ENCODE data around the gene PSAP. TPM values are rescaled to one million over a fixed set of nuclear protein-coding genes. Genes with fewer than 3 reads are reported as not detected.

The PSAP gene
- total and polyA plus RNA-seq, 4 donors = 255 to 671 (median 472) TPM

- Histone ChIP-seq H3K36me3 (ENCODE audit: control insufficient read depth in 4 of 4, insufficient read depth in 3 of 4, low read depth in 1 of 4, low read length in 3 of 4) (peaks cover 15 to 45% (median 38%) of the 10 kb centered on the region in 4 donors), H3K9me3 (ENCODE audit: control insufficient read depth in 4 of 4, low read length in 3 of 4) (no peaks in the 10 kb centered on the region)
Observed at GRCh38 chr10:71832967-71833366, 18.1 kb downstream of the PSAP start.

GRCh38 chr10:71831646-71832552 lies 19.2 kb downstream of the PSAP start:
- DNase-seq (ENCODE audit: low spot score) = no peak
- H3K9ac ChIP-seq (ENCODE audit: low read depth in 1 of 2, low read length in 2 of 2) = no peak overlapping the region
- H3K36me3 ChIP-seq (ENCODE audit: control insufficient read depth in 4 of 4, insufficient read depth in 3 of 4, low read depth in 1 of 4, low read length in 3 of 4) = peaks cover 17 to 50% (median 41%) of the 10 kb centered on the region in 4 donors
- no peaks in the 10 kb centered on the region for H3K27me3 ChIP-seq (ENCODE audit: control insufficient read depth in 4 of 4, insufficient read depth in 4 of 4, low read length in 3 of 4)
- H3K4me3 ChIP-seq (ENCODE audit: low read depth in 1 of 3, low read length in 3 of 3) = no peak overlapping the region
- H3K27ac ChIP-seq (ENCODE audit: low read depth in 1 of 2, low read length in 2 of 2) = no peak overlapping the region
- no peaks in the 10 kb centered on the region for H3K9me3 ChIP-seq (ENCODE audit: control insufficient read depth in 4 of 4, low read length in 3 of 4)
- 95% methylated on average over 19 of the region's 19 CpGs for WGBS
- peaks cover 6 to 30% (median 20%) of the 10 kb centered on the region in 4 donors for H3K4me1 ChIP-seq (ENCODE audit: control insufficient read depth in 4 of 4, insufficient read depth in 4 of 4, low read length in 3 of 4)
- TF ChIP-seq RAD21 (IDR thresholded peaks at IDR 0.05) (no peak), HNF4A (conservative IDR thresholded peaks at IDR 0.05) (no peak), ATF3 (IDR thresholded peaks at IDR 0.05) (no peak), TAF1 (conservative IDR thresholded peaks at IDR 0.05) (no peak), FOXA2 (IDR thresholded peaks at IDR 0.05) (no peak), RXRA (IDR thresholded peaks at IDR 0.05) (no peak), EGR1 (IDR thresholded peaks at IDR 0.05; ENCODE audit: low read depth in 2 of 2) (no peak), REST (IDR thresholded peaks at IDR 0.05) (no peak), FOXA1 (IDR thresholded peaks at IDR 0.05) (no peak), ZBTB33 (IDR thresholded peaks at IDR 0.05) (no peak), GABPA (IDR thresholded peaks at IDR 0.05 in 1 of 2, conservative IDR thresholded peaks at IDR 0.05 in 1 of 2) (no peak), HNF4G (IDR thresholded peaks at IDR 0.05) (no peak)

More at GRCh38 chr10:71832967-71833366, 18.1 kb downstream of the PSAP start:
- WGBS = 77% methylated on average over 5 of the region's 5 CpGs
- Histone ChIP-seq H3K27ac (ENCODE audit: low read depth in 1 of 2, low read length in 2 of 2) (no peak overlapping the region), H3K4me1 (ENCODE audit: control insufficient read depth in 4 of 4, insufficient read depth in 4 of 4, low read length in 3 of 4) (peaks cover 7 to 41% (median 28%) of the 10 kb centered on the region in 4 donors), H3K9ac (ENCODE audit: low read depth in 1 of 2, low read length in 2 of 2) (no peak overlapping the region), H3K4me3 (ENCODE audit: low read depth in 1 of 3, low read length in 3 of 3) (no peak overlapping the region), H3K27me3 (ENCODE audit: control insufficient read depth in 4 of 4, insufficient read depth in 4 of 4, low read length in 3 of 4) (no peaks in the 10 kb centered on the region)
- no peak for DNase-seq (ENCODE audit: low spot score)
- TF ChIP-seq REST (IDR thresholded peaks at IDR 0.05) (no peak), ATF3 (IDR thresholded peaks at IDR 0.05) (no peak), FOXA1 (IDR thresholded peaks at IDR 0.05) (no peak), JUND (IDR thresholded peaks at IDR 0.05) (no peak), GABPA (IDR thresholded peaks at IDR 0.05 in 1 of 2, conservative IDR thresholded peaks at IDR 0.05 in 1 of 2) (no peak)

All from liver (tissue), 9 donors.